Anterior cingulate cortex (tissue), 58 donors: ENCODE measurements around the gene KIAA1549.
A peak's percentile ranks its signal among the peaks of the same experiment; 100 is the strongest.

Experiments
- DNase-seq, 58 donors: peaks; one replicate each; lab custom pipeline; 2025; lab: John Stamatoyannopoulos, UW

The KIAA1549 gene

GRCh38 chr7:138887872-138888656, 93.1 kb downstream of the KIAA1549 start:
- DNase-seq = no peak

GRCh38 chr7:138887085-138887710, 94.0 kb downstream of the KIAA1549 start:
- no peak for DNase-seq

GRCh38 chr7:138886501-138886917, 94.7 kb downstream of the KIAA1549 start:
- no peak for DNase-seq

GRCh38 chr7:138885383-138886147, 95.6 kb downstream of the KIAA1549 start:
- no peak for DNase-seq

GRCh38 chr7:138882249-138882648, 98.9 kb downstream of the KIAA1549 start:
- DNase-seq = no peak

GRCh38 chr7:138881579-138882188, 99.5 kb downstream of the KIAA1549 start:
- no peak for DNase-seq

- peak in 1 of 58 donors; percentile 54 for DNase-seq
These were observed 100.2 kb downstream of the KIAA1549 start for GRCh38 chr7:138880881-138881578.

- DNase-seq = no peak
These were observed 101.8 kb downstream of the KIAA1549 start for GRCh38 chr7:138879356-138879755.

- DNase-seq = no peak
These were observed 102.3 kb downstream of the KIAA1549 start for GRCh38 chr7:138878856-138879255.

- DNase-seq = no peak
These were observed 103.1 kb downstream of the KIAA1549 start for GRCh38 chr7:138878051-138878450.

GRCh38 chr7:138876326-138876725, 104.9 kb downstream of the KIAA1549 start:
- DNase-seq = no peak

GRCh38 chr7:138875794-138876193, 105.4 kb downstream of the KIAA1549 start:
- DNase-seq = no peak

GRCh38 chr7:138873220-138873892, 107.8 kb downstream of the KIAA1549 start:
- peak in 3 of 58 donors; percentile 4 to 14 (median 6) for DNase-seq

- DNase-seq = no peak
These were observed 108.6 kb downstream of the KIAA1549 start for GRCh38 chr7:138872576-138872975.

GRCh38 chr7:138871814-138872090, 109.4 kb downstream of the KIAA1549 start:
- no peak for DNase-seq

GRCh38 chr7:138871065-138871813, 110.0 kb downstream of the KIAA1549 start:
- no peak for DNase-seq

GRCh38 chr7:138869353-138869752, 111.8 kb downstream of the KIAA1549 start:
- no peak for DNase-seq

GRCh38 chr7:138868711-138869110, 112.5 kb downstream of the KIAA1549 start:
- no peak for DNase-seq

- no peak for DNase-seq
These were observed 113.4 kb downstream of the KIAA1549 start for GRCh38 chr7:138867744-138868143.
